GM12878 (cell line): ENCODE results near the gene TFF1. TPM values are rescaled to one million over a fixed set of nuclear protein-coding genes. Genes with fewer than 3 reads are reported as not detected.

Source experiments
- ATAC-seq: fragments of 200-7000 bp; cut with Tn5 transposase; 3 replicates; pipeline ENCODE4 v1.9.1; 2020; ENCODE audit warnings: mild to moderate bottlenecking, moderate library complexity
- BruUV-seq: library from RNA; stranded (reverse); fragments of 400-500 nt; replicated peaks from 2 replicates; lab custom pipeline; 2021; lab: Mats Ljungman, UMichigan
- CTCF ChIA-PET: fragments of 300-600 bp; sonication (Branson Sonifier 250); formaldehyde crosslinking; extraction: SDS; loops from one replicate; lab custom pipeline; 2021; ENCODE audit warnings: inconsistent platforms; lab: Yijun Ruan, JAX
- POLR2A ChIA-PET: fragments of 350-600 bp; formaldehyde crosslinking; extraction: SDS; loops from one replicate; lab custom pipeline; 2021; ENCODE audit warnings: inconsistent platforms; lab: Charles Lee
- RAD21 ChIA-PET: fragments of 300-600 bp; sonication (Branson Sonifier 250); formaldehyde crosslinking; loops from one replicate; lab custom pipeline; 2023; ENCODE audit warnings: antibody characterized with exemption; ENCODE audit not compliant: unreplicated experiment; lab: Charles Lee
- SMC1A ChIA-PET: fragments of 300-600 bp; sonication (Branson Sonifier 250); formaldehyde crosslinking; loops from one replicate; lab custom pipeline; 2023; ENCODE audit not compliant: unreplicated experiment, uncharacterized antibody; lab: Charles Lee
- DNase-seq: peaks from one replicate; pipeline ENCODE4 v3.0.0-alpha.2; 2011; ENCODE audit warnings: low read depth, low spot score
- FAIRE-seq: peaks from 3 replicates; lab custom pipeline; 2011; peaks lifted over from hg19 to GRCh38; lab: Jason Lieb, UNC
- H2AFZ ChIP-seq: 2 replicates; pipeline ENCODE4 v1.6.0; 2011; ENCODE audit warnings: low read depth, low read length, control low read depth; ENCODE audit not compliant: control insufficient read depth
- H3K27ac ChIP-seq: 2 replicates; pipeline ENCODE4 v1.5.1; 2011; ENCODE audit warnings: control low read depth; ENCODE audit not compliant: control insufficient read depth, insufficient read depth
- H3K27me3 ChIP-seq, 2 experiments: replicated peaks in 1 of 2; 2 replicates each; pipeline versions ENCODE4 v1.6.0 to v1.6.1; 2011; ENCODE audit warnings: low read length in 1 of 2; ENCODE audit not compliant: control insufficient read depth in 2 of 2, insufficient read depth in 2 of 2
- H3K36me3 ChIP-seq, 2 experiments: 2 replicates each; pipeline ENCODE4 v1.5.1; 2011; ENCODE audit warnings: low read length in 1 of 2; ENCODE audit not compliant: control insufficient read depth in 2 of 2, insufficient read depth in 2 of 2
- H3K4me1 ChIP-seq: 2 replicates; pipeline ENCODE4 v1.6.1; 2011; ENCODE audit warnings: mild to moderate bottlenecking, low read length, moderate library complexity, mixed read lengths; ENCODE audit not compliant: control insufficient read depth, insufficient read depth
- H3K4me2 ChIP-seq: 2 replicates; pipeline ENCODE4 v1.6.0; 2011; ENCODE audit warnings: control low read depth; ENCODE audit not compliant: control insufficient read depth, insufficient read depth
- H3K4me3 ChIP-seq: fragments of 200-600 bp; sonication (generic); 2 replicates; pipeline ENCODE4 v1.5.1; 2016
- H3K79me2 ChIP-seq: 2 replicates; pipeline ENCODE4 v1.6.0; 2011; ENCODE audit warnings: low read length; ENCODE audit not compliant: control insufficient read depth, insufficient read depth
- H3K9ac ChIP-seq: 2 replicates; pipeline ENCODE4 v1.8.0; 2011; ENCODE audit warnings: low read length, control low read depth, mixed read lengths; ENCODE audit not compliant: control insufficient read depth, insufficient read depth
- H3K9me3 ChIP-seq: replicated peaks from 3 replicates; pipeline ENCODE4 v1.5.1; 2011; ENCODE audit warnings: mild to moderate bottlenecking, low read length; ENCODE audit not compliant: control insufficient read depth, insufficient read depth
- H4K20me1 ChIP-seq: 2 replicates; pipeline ENCODE4 v1.6.0; 2011; ENCODE audit not compliant: control insufficient read depth, insufficient read depth
- ASH2L ChIP-seq: fragments of 300-600, 200-600 bp; sonication (generic); IDR thresholded peaks from 2 replicates; pipeline ENCODE4 v1.6.1; 2017; ENCODE audit warnings: low read depth, mild to moderate bottlenecking, borderline replicate concordance
- EP300 ChIP-seq, 2 experiments: fragments of 150-350 bp in 1 of 2; IDR thresholded peaks; 2 replicates each; pipeline ENCODE4 v1.6.1; 2011 to 2012; ENCODE audit warnings: low read depth in 2 of 2, low read length in 2 of 2, borderline replicate concordance in 1 of 2, improper control_type of control experiment in 1 of 2, inconsistent platforms in 1 of 2; ENCODE audit not compliant: control insufficient read depth in 1 of 2
- ESRRA ChIP-seq: IDR thresholded peaks from 2 replicates; pipeline ENCODE4 v1.6.1; 2012; ENCODE audit warnings: mild to moderate bottlenecking, low read length, improper control_type of control experiment
- PAX5 ChIP-seq: IDR thresholded peaks from 2 replicates; pipeline ENCODE4 v1.6.1; 2011; ENCODE audit warnings: low read depth, low read length, borderline replicate concordance
- RUNX3 ChIP-seq: IDR thresholded peaks from 2 replicates; pipeline ENCODE4 v1.6.1; 2012; ENCODE audit warnings: low read length, inconsistent platforms
- TCF3 ChIP-seq: IDR thresholded peaks from 2 replicates; pipeline ENCODE4 v1.6.1; 2012; ENCODE audit warnings: low read depth, mild to moderate bottlenecking, low read length, borderline replicate concordance; ENCODE audit not compliant: insufficient read depth
- WGBS: methylation state at CpG from one replicate; pipeline ENCODE4 v1.1.6; 2016; ENCODE audit warnings: low lambda C conversion rate; ENCODE audit not compliant: insufficient replicate concordance, insufficient coverage; ENCODE audit errors: missing lambda C conversion rate; 5-methylcytosine and 5-hydroxymethylcytosine counted together
- in situ Hi-C: fragments of 300-500 bp; cut with MboI; formaldehyde crosslinking; loops from 9 replicates; pipeline ENCODE4 v1.14.3; 2018; ENCODE audit warnings: mixed read lengths
- intact Hi-C: fragments of 100-400 bp; cut with micrococcal nuclease; formaldehyde crosslinking; loops from one replicate; pipeline ENCODE4 v1.14.2; 2022; ENCODE audit not compliant: unreplicated experiment
- polyA plus RNA-seq, 11 experiments: library from polyadenylated mRNA; depleted of rRNA in 4 of 11; unstranded in 6 of 11; stranded (reverse) in 5 of 11; fragments of >200 nt; fragmentation: Nextera tagmentation in 4 of 11; fragmentation: Illumina TruSeq in 1 of 11; extraction: Ambion mirVana in 4 of 11; extraction: Trizol in 1 of 11; gene quantifications; 1 replicate in 1 of 11; 2 replicates in 10 of 11; pipeline versions ENCODE4 v1.2.1 to v1.2.3, GENCODE V29; 2011 to 2016; ENCODE audit warnings: inconsistent platforms in 2 of 11, missing spikeins in 2 of 11, low read depth in 1 of 11
- total RNA-seq, 4 experiments: library from RNA; depleted of rRNA in 3 of 4; stranded (reverse); fragments of >200 nt in 3 of 4; fragmentation: Illumina TruSeq in 1 of 4; extraction: Trizol in 1 of 4; gene quantifications; 2 replicates each; pipeline versions ENCODE4 v1.2.1 to v1.2.3, GENCODE V29; 2013 to 2021

Gene TFF1
- total and polyA plus RNA-seq, 10 of the 15 experiments (the other 5 are each of a cell fraction or from before 2014, with no cell fraction given) = 0.13 TPM; not detected in 9

DNA sequence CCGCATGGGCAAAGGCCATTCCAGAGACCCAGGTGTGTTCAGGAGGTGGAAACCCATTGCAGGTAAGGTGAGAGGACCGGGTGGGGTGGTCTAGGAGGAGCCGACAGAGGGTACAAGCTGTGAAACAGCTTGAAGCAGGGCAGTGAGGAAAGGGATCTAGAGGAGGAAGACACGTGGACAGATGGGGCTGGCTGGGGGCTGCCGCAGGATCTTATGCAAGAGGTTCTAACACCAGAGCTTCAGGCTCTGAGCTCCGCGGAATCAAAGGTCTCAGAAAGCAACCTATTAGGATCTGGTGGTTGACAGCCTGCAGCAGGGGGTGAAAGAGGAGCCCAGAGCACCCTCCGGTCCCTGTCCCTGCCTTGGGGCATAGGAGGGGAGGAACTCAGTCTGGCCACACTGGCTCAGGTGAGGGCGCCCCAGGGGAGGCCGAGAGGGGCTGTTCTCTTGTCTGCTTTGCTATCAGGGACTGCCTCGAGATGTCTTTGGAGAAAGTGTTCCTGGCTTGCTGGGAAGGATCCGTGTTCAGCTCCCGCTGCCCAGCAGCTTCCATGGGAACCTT lies 1.9 kb downstream of the TFF1 start (continued):
- no peak for TF ChIP-seq ESRRA

DNA sequence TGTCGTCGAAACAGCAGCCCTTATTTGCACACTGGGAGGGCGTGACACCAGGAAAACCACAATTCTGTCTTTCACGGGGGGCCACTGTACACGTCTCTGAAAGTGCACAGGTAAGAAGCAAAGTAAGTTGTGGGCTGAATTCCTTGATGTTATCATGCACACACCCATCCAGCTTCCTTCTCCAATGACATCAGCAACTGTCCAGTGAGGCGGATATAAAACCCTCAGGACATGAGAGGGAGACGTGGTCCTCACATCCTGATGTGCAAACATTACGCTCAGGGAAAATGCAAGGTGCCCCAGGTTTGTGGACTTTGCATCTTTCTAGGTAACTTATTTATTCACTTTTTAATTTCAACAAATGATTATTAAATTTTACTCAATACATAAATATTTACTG lies 3.0 kb downstream of the TFF1 start:
- H3K4me1 ChIP-seq = peaks cover 17% of the 10 kb centered on the region
- H3K27ac ChIP-seq = no peak overlapping the region
- no peak overlapping the region for H2AFZ ChIP-seq
- H3K79me2 ChIP-seq = no peaks in the 10 kb centered on the region
- no peaks in the 10 kb centered on the region for H4K20me1 ChIP-seq
- no peaks in the 10 kb centered on the region for H3K36me3 ChIP-seq
- RAD21 ChIA-PET = interaction anchor here (0.6 kb wide), 1 partner anchor 87 kb away, joined by 3 read pairs; no protein-coding TSS in a partner anchor
- intact Hi-C loops = no loop called here
- TF ChIP-seq EP300 (IDR thresholded peaks at IDR 0.05; ENCODE audit: borderline replicate concordance in 1 of 2, control insufficient read depth in 1 of 2, low read depth in 2 of 2, low read length in 2 of 2) = no peak
- TF ChIP-seq RUNX3 = peak; percentile 28; the same call in 1 of the 2 replicates
- H3K9ac ChIP-seq = no peak overlapping the region
- POLR2A ChIA-PET = no interaction called here
- peak overlapping the region; percentile 26; the same call in 1 of the 2 replicates for H3K4me2 ChIP-seq
- SMC1A ChIA-PET = interaction anchor here (1.0 kb wide), 1 partner anchor 27 kb away, joined by 3 read pairs; no protein-coding TSS in a partner anchor
- H3K4me3 ChIP-seq = no peak overlapping the region
- DNase-seq = no peak
- in situ Hi-C loops = no loop called here
- ATAC-seq = no peak
- no TSS peak for BruUV-seq
- H3K9me3 ChIP-seq = peaks cover 3% of the 10 kb centered on the region
- CTCF ChIA-PET = no interaction called here
- 28% methylated on average over 8 of the region's 8 CpGs for WGBS
- no peaks in the 10 kb centered on the region; a peak in 2 of 4 replicates for H3K27me3 ChIP-seq
- no peak for FAIRE-seq

DNA sequence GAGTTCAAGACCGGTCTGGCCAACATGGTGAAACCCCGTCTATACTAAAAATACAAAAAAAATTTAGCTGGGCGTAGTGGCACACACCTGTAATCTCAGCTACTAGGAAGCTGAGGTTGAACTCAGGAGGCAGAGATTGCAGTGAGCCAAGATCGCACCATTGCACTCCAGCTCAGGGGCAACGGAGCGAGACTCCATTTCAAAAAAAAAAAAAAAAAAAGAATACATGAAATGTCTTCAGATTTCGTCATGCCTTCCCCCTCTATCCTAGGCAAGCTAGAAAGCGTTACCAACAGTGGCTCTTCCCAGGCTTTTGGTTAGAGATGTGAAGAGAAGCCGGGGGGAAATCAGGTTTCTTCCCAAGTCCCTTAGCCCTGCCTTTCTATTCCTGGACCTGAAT lies 3.6 kb downstream of the TFF1 start:
- TF ChIP-seq ASH2L (no peak), TCF3 (no peak), PAX5 (peak; percentile 68; the same call in 1 of the 2 replicates)
- SMC1A ChIA-PET = interaction anchor here (1.0 to 1.1 kb wide), 2 partner anchors 27 to 174 kb away, joined by 3 to 6 read pairs; no protein-coding TSS in a partner anchor
- intact Hi-C loops = no loop called here
- H3K27ac ChIP-seq = no peak overlapping the region
- ATAC-seq (peak; percentile 40; the same call in 2 of the 3 replicates), DNase-seq (no peak), FAIRE-seq (no peak)
- 6% methylated on average over 9 of the region's 9 CpGs for WGBS
- peaks cover 3% of the 10 kb centered on the region for H3K9me3 ChIP-seq
- in situ Hi-C loops = no loop called here
- BruUV-seq = no TSS peak
- 0 out of 2 replicates have a peak overlapping the region, but pooled peaks have one; percentile 26 for H3K4me2 ChIP-seq
- H3K79me2 ChIP-seq = no peaks in the 10 kb centered on the region
- POLR2A ChIA-PET = no interaction called here
- H4K20me1 ChIP-seq = no peaks in the 10 kb centered on the region
- no peak overlapping the region for H2AFZ ChIP-seq
- H3K36me3 ChIP-seq = no peaks in the 10 kb centered on the region
- H3K4me1 ChIP-seq = peaks cover 17% of the 10 kb centered on the region
- CTCF ChIA-PET = no interaction called here
- no peak overlapping the region for H3K9ac ChIP-seq
- H3K27me3 ChIP-seq = no peaks in the 10 kb centered on the region; a peak in 2 of 4 replicates
- no peak overlapping the region for H3K4me3 ChIP-seq
- RAD21 ChIA-PET = interaction anchor here (0.6 kb wide), 1 partner anchor 87 kb away, joined by 3 read pairs; no protein-coding TSS in a partner anchor
